HG02885 (cell line): Measurements from ENCODE around the gene NCBP3.

Experiments used
- ATAC-seq: cut with Tn5 transposase; IDR thresholded peaks from one replicate; pipeline ENCODE4 v1.9.1; 2021; ENCODE audit warnings: mild to moderate bottlenecking; ENCODE audit not compliant: unreplicated experiment, poor library complexity

NCBP3 gene

DNA sequence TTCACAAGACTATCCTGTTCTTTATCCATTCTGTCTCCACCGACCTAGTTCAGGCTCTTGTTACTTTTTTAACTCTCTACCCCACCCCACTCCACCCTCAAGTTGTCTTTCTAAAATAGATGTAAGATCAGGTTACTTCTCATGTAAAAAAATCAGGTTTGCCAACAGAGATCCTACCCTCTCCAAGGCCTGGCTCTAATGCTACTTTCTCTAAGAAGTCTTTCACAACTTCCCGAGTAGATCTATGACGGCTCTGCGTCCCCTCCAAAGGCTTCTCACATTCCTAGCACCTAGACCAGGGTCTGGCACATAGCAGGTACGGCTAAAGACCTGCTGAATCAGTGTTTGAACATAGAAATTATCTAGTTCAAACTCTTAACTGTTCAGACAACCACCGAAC lies 30.9 kb downstream of the NCBP3 start:
- no peak for ATAC-seq

DNA sequence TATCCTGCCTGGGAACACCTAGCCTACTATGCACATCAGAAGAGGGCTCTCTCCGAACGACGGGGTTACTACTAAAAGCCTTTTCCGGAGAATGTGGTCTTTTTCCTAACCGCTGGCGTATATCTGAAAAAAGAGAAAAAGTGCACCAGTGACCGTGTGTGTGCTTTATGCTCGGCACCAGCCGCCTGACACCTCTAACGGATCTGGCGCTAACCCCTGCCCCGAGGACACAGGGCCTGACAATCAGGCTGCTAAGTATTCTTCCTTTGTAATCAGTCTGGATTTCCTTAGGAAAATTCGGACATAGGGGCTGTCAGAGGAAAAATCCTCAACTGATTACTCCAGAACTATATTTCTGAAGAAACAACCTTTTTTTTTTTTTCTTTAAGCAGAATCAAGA lies 31.7 kb downstream of the NCBP3 start:
- no peak for ATAC-seq

DNA sequence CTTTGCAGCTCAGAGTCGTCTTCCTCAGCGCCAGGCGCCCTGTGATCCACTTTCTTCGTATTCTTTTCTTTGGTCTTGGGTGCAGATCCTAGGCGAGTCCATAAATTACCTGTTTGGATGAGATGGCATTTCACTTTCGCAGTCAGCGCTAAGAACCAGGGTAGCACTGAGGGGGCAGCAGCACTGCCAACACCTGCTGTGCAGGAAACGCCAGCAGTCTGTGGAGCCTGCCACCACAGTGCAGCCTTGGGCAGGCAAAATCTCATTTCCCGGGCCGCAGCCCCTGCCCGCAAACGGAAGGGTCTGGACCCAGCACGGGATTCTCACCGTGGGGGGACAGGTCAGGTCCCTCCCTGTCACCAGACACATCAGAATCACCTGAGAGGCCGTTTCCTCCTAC lies 32.9 kb downstream of the NCBP3 start:
- no peak for ATAC-seq

DNA sequence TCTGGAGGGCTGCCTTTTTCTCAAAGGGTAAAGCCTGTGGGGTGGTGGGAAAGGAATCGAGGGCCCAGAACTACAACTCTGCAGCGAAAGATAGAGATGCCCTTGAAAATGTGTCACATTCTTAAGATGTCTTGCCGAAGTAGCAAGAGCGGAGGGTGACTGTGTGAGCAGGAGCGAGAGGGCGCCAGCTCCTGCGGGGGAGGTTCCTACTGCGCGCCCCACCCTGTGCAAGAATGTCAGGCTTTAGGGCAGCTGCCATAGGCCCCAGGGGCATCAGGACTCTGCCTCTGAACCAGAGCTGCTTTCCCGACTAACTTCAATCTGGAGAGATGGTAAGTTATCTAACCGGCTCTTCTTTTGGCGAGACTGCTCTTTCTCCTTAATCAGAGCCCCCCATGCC lies 33.3 kb downstream of the NCBP3 start:
- no peak for ATAC-seq

DNA sequence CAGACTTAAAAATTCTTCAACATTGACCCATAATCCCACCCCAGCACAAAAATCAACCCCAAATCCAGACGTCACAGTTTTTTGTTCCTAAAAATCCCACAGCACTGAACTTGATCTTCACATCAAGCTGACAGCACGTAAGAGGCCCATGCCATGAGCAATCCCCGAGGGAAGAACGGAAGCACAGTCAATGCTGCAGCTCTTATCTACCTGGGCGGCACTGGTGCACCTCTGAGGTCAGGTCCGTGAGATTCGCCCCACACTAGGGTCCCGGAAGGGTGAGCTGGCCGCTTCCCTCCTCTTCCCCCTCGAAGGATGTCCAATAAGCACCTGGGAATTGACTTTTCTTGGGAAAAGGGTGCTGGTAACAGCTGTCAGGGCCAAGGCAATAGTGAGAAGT lies 33.8 kb downstream of the NCBP3 start:
- ATAC-seq = no peak

DNA sequence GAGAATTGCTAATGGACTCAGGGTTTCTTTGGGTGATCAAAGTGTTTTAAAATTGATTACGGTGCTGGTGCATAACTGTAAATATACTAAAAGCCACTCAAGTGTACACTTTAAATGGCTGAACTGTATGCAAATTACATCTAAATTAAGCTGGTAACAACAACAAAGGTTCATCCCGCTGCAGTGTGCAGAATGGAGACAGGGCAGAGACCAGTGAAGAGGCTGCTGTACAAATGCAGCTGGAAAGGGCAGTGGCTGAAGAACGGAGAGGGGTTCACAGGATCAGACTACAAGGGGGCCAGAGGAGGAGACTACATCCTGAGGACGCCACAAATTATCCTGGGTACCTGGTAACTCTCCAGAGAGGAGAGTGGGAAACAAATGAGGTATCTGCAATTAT lies 36.0 kb downstream of the NCBP3 start:
- no peak for ATAC-seq

DNA sequence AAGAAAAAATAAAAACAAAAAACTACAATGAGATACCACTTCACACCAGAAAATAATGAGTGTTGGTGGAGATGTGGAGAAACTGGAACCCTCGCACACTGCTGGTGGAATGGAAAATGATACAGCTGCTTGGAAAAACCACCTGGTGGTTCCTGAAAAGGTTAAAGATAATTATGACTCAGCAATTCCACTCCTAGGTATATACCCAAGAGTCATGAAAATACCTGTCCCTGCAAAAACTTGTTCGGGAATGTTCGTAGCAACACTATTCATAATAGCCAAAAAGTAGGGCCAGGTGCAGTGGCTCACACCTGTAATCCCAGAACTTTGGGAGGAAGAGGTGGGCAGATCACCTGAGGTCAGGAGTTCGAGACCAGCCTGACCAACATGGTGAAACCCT lies 36.9 kb downstream of the NCBP3 start:
- no peak for ATAC-seq

DNA sequence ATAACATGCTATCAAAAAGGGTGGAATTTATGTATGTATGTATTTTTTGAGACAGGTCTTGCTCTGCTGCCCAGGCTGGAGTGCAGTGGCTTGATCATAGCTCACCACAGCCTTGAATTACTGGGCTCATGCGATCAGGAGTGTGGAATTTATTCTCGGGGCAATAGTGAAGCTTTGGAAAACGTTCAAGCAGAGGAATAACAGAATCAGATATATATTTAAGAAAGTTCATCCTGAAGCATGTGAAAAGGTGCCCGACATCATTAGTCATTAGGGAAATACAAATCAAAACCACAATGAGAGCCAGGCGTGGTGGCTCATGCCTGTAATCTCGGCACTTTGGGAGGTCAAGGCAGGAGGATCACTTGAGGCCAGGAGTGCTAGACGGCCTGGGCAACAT lies 37.3 kb downstream of the NCBP3 start:
- ATAC-seq = no peak

DNA sequence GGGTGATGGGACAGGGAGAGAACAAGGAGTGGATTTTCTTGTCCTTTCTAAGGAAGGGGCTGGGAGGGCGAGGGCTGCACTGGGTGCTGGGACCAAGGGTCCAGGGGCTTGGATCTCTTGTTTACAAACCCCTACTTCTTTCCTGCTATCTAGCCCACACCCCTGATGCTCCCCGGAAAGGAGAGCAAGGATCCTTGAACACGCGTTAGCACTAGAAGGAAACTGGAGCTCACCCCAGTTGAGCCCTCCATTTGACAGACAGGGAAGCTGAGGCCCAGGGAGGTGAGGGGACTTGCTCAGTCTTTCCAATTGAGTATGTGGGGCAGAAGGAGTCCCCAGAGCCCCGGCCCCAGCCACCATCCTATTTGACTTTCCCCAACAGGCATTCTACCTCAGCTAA lies 40.5 kb downstream of the NCBP3 start:
- ATAC-seq = no peak

DNA sequence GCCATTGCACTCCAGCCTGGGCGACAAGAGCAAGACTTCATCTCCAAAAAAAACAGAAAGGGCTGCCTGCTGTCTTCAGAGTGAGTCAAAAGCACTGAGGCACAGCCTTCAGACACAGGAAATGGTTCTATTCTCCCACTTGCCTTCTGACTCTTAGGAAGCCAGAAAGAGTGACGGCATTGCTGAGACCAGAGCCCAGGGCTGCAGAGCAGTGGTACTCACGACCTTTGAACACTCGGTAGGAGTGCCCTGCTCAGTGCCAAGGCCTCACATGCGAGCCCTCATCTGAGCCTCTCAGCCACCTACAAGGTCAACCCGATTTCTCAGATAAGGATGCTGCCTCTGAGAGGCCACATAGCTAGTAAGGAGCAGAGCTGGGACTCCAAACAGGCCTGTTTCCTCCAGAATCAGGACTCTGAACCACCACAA lies 41.5 kb downstream of the NCBP3 start:
- peak; percentile 57 for ATAC-seq

DNA sequence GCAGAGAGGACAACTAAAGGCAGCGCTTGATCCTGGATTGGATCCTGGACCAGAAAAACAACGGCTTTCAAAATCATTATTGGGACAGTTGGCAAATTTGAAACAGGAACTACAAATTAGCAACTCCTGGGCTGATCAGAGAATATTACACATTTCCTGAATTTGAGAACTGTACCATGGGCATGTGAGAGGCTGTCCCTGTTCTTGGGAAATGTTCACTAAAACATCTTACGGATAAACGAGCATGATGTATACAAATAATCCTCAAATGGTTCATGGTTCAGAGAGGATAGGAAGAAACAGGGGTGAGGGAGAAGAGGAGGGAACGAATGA lies 42.8 kb downstream of the NCBP3 start:
- ATAC-seq = no peak

DNA sequence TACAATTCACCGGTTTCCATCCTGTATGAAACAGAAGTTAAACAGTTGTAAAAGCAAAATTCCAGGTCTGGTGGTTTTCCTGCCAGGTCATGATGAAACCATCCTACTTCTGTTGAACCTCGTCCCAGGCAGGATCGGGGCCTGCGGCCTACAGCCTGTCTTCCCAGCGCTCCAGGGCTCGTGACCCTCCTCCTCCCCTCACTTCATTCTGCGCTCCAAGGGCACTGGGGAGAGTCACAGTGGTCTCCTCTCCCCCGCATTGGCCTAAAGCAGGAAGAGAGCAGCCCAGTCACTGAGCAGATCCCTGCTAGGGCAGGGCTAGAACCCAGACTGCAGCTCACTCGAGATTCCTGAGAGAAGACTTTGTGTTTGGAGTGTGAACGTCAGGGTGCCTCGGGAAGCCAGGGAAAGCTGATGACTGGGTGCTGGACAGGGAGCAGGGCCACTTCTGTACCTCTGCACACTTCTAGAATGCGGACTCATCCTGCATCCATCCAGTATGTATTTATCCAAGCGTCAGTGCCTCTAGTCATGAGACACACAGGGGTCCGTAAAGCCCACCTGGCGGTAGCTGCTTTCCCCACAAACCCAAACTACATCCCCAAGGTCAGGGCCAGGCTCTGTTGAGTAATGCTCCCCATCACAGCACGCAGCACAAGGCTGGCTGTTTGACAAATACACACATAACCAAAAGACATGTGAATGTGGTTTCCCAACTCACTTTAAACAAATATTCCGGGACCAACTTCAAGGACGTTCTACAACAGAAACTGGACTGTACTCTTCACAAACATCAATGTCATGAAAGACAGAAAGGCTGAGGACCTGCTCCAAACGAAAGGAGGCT lies 43.4 kb downstream of the NCBP3 start:
- ATAC-seq = no peak

DNA sequence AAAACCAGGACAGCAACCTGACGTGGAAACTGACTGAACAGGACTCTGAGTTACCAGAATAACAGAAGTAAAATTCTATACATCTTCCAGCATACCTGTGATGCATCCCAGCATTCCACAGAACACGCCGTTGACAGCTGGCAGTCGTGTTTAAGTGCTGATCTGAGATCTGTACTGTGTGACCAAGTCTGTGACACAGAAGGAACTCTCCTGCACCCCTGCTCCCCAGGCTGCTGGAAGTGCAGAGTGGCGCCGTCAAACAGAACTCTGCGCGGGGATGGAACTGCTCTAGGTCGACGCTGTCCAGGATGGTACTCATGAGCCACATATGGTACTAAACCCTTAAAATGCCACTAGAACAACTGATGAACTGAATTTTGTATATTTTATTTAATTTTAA lies 44.3 kb downstream of the NCBP3 start:
- no peak for ATAC-seq

DNA sequence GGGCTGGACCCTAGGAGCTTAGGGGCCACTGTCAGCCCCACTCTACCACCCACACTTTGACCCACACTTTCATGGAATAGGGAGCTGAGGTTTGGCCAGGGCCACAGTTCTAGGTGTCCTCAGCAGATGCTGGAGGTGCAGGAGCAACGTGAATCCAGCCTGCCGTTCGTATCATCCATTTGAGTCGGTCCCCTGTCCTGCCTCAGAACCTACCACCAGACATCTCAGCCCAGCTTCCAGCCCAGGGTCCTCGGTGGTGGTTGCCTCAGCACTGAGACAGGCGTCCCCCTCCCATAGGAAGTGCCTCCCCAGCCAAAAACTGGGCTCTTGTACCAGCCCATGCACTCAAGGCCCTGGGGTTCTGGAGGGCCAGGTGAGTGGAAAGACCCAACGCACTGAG lies 44.7 kb downstream of the NCBP3 start:
- ATAC-seq = no peak

DNA sequence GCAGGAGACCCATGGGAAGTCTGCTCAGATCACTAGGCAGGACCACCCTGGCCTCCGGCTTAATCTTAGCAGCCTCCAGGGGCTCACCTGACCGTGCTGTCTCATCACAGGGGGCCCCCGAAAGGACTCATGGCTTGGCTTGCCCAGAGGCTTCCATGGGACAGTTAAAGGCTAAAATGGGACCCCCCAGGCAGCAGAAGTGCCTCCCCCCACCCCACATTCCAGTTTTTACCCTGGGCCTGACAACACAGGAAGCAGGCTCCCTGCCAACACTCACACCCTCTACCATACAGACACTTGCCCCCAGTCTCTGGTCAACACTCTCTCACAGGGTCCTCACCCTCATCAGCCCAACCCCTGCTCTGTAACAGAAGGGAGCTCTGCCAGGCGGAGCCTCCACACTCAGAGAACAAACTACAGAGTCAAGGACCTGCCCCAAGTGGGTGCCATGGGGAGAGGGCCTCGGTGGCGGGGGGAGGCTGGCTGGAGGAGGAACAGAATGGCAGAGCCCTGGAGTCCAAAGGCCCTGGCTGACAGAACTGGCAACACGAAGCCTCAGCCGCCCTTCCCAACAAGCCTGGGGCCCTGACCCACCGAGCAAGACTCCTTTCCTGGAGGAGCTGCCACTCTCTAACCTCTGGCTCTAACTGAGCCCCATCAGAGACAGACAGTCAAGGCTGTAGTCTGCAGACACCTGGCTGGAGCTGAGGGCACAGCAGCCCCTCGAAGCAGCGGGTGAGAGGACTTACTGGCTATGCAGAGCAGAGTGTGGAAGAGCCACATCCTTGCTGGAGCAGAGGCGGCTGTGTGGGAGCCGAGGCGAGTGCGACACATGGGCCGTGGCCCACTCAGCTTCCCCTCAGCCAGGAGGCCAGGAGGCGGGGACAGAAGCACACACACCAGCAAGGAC lies 45.4 kb downstream of the NCBP3 start, which contains the start of gene ITGAE:
Gene ITGAE, minus strand, starts transcription at position 827 of the 910 bp plus-strand sequence. Its CDS starts 44 bp downstream, at position 783.
- ATAC-seq = no peak

DNA sequence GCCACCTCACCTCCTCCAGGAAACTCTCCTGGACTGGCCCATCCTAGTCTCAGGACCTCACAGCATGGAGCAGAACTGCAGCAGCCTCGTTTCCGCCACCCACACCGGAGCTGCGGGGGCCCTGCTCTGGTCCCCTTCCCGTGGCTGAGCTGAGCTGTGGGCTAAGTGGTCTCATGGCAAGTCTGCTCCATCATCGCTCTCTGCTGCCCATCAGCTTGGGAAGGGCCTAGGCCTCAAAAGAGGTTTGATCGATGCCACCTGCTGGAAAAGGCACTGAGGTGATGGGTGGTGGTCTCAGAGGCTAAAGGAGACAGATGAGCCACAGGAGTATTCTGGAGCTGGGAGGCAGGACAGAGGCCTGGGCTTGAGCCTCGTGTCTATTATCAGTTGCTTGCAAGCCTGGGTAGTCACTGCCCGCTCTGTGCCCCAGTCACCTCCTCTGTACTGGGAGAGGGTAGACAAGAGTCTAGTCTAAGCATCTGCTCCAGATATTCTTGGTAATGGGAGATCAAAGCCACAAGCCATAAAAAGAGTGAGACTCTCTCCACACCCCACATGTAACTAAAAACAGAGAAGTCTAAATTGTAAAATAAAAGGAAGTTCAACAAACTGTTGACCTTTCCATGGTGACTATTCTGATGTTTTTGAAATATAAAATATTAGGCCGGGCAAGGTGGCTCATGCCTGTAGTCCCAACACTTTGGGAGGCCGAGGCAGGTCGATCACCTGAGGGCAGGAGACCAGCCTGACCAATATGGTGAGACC lies 46.7 kb downstream of the NCBP3 start:
- ATAC-seq = no peak

DNA sequence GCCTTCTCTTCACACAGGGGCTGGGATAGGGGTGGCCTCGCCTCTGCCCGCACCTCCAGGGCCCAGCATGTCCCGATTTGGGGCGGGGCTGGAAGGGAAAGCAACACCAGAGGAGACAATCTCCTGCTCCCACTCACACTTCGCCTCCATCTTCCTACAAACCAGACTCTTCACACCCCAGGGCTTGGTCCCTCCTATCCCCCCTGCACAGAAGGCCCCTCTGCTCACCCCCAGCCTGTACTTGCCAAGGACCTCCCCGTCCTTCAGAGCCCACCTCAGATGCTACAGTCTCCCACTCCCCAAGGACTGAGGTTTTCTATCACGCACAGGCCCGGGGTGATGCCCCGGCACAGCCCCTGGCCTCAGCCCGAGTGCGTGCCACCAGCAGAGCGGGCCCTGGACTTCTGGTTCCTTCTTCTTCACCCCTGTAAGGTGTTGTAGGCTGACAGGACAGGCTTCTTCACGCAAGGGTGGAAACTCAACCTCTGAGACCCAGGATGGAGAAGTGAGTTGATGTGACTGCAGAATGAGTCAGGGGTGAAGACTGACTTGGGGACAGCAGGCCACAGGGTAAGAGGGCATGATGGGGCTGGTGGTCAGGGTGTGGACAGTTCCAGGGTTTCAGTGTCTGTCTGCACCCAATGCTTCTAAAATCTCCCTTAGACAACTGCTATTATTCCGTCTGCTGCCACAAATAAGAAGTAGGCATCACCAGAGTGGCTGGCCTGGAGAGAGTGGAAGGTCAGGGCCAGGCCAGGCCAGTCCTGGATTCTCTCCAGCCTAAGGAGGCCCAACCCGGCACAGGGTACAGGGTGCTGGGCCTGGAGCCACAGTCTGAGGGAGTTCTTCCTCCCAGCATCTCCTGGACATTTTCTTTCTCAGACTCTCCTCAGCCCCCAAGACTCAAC lies 47.5 kb downstream of the NCBP3 start:
- ATAC-seq = no peak

DNA sequence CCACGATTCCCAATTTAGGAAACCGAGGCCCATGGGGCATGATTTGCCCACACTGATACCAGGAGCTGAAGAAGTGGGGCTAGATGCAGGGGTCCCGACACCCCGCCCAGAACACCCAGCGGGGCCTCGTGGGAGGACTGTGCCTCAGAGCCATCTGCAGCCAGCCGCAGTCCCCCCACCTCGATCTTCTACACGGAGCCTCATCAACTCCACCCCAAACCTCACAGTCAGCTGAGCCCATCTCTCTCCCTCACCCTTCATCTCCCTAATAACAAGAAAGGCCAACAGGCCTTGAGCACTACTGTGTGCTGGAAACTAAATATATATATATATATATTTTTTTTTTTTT lies 49.2 kb downstream of the NCBP3 start:
- ATAC-seq = peak; percentile 28

DNA sequence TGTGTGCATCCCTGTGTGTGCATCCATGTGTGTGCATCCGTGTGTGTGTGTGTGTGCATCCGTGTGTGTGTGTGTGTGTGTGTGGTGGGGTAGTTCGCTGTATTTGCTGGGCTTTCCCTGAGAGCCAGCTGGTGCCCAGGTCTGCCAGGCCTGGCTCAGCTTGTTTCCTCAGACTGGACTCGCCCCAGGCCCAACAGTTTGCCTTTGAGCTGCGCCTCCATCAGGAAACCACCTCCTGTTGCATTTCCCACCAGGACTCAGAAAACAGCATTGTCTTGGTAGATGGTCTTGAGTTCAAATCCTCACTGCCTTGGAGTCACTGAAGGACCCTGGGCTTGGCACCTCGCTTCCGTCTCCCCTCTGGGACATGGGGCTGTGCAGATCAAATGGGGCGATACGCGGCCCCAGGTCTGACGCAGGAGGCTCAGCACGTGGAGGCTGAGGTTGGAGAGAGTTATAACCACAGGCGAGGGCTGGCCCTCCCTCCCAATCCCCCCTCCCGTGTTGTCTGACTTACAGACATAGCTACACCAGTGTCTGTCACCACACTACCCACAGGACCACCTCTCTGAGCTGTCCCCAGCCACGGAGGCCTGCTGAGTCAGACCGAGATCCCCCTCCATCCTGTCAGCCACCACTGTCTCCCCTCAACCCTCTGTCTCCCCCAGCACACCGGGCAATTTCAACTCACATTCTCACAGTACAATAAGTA lies 49.8 kb downstream of the NCBP3 start:
- ATAC-seq = peak; percentile 83
